Peyer's patch (tissue), 4 donors: ENCODE data around the gene PDZD4. TPM values are rescaled to one million over a fixed set of nuclear protein-coding genes. Genes with fewer than 3 reads are reported as not detected.

Experiments
- DNase-seq, 3 donors: peaks; one replicate each; pipeline ENCODE4 v3.0.0-alpha.2; 2017 to 2019
- H3K27ac ChIP-seq, 4 donors: fragments of 200-600 bp; sonication (generic); one replicate each; pipeline ENCODE4 v1.5.1; 2016 to 2019
- H3K27me3 ChIP-seq, 2 donors: fragments of 200-600 bp; sonication (generic); one replicate each; pipeline ENCODE4 v1.5.1; 2019
- H3K36me3 ChIP-seq, 3 donors: fragments of 200-600 bp; sonication (generic); one replicate each; pipeline ENCODE4 v1.5.1; 2016 to 2019
- H3K4me1 ChIP-seq, 4 donors: fragments of 200-600 bp; sonication (generic); one replicate each; pipeline ENCODE4 v1.5.1; 2016 to 2019
- H3K4me3 ChIP-seq, 4 donors: fragments of 200-600 bp; sonication (generic); 1 replicate in 3 of 4; 2 replicates in 1 of 4; pipeline ENCODE4 v1.5.1; 2016 to 2019; ENCODE audit warnings: mild to moderate bottlenecking in 1 of 4
- H3K9me3 ChIP-seq, 4 donors: fragments of 200-600 bp; sonication (generic); one replicate each; pipeline ENCODE4 v1.5.1; 2016 to 2019; ENCODE audit warnings: mild to moderate bottlenecking in 1 of 4
- POLR2A ChIP-seq, 2 donors: fragments of 450-650 bp; IDR thresholded peaks; one replicate each; pipeline ENCODE4 v1.5.1; 2017; ENCODE audit warnings: antibody characterized with exemption in 2 of 2, mild to moderate bottlenecking in 2 of 2, moderate library complexity in 2 of 2
- total RNA-seq, 4 donors: library from RNA; depleted of rRNA; stranded (reverse); fragments of >200 nt; gene quantifications; one replicate each; pipeline ENCODE4 v1.1.0, GENCODE V29; 2016
- TF ChIP-seq, protein P1 (sequence below), 6 experiments: fragments of 450-650 bp in 4 of 6; fragments of 200-600 bp in 2 of 6; sonication (generic) in 1 of 6; IDR thresholded peaks; one replicate each; pipeline ENCODE4 v1.5.1; 2017 to 2019; ENCODE audit warnings: antibody characterized with exemption in 6 of 6, mild to moderate bottlenecking in 3 of 6, moderate library complexity in 1 of 6

PDZD4 gene
- total RNA-seq, 4 donors from 2014 or later: 1.2 to 8.3 (median 2.4) TPM

DNA sequence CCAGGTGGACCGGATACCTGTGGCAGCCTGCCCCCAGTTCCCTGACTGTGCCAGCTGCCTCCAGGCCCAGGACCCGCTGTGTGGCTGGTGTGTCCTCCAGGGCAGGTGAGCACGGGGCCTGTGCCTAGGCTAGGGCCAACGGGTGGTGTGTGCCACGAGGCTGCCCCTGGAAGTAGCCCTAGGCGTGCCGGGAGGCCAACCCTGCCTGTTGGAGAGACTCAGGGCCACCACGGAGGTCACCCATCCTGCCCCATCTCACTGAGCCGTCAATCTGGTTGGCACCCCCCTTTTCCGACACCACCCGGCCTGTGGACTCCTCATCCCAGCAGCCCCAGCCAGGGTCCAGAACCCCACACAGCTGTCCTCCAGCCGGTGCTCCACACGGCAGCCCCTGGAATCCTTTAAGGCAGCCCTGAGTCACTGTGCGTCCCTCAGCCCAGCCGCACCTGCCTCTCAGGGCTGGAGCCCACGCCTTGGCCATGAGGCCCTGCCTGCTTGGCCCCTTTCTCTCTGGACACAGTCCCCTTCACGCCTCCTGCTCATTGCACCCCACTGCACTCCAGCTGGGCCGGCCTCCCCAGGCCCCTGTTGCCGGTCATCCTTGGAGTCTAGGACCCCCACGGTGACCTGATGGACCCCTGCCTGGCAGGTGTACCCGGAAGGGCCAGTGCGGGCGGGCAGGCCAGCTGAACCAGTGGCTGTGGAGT, 61.0 kb downstream of the PDZD4 start:
- peak in 1 of 3 donors; percentile 28 for DNase-seq
- no peak overlapping the region for H3K4me3 ChIP-seq
- no peaks in the 10 kb centered on the region for H3K9me3 ChIP-seq
- no peaks in the 10 kb centered on the region for H3K27me3 ChIP-seq
- no peaks in the 10 kb centered on the region for H3K36me3 ChIP-seq
- no peak overlapping the region for H3K27ac ChIP-seq
- TF ChIP-seq POLR2A (IDR thresholded peaks at IDR 0.05): no peak
- TF ChIP-seq, protein P1, sequence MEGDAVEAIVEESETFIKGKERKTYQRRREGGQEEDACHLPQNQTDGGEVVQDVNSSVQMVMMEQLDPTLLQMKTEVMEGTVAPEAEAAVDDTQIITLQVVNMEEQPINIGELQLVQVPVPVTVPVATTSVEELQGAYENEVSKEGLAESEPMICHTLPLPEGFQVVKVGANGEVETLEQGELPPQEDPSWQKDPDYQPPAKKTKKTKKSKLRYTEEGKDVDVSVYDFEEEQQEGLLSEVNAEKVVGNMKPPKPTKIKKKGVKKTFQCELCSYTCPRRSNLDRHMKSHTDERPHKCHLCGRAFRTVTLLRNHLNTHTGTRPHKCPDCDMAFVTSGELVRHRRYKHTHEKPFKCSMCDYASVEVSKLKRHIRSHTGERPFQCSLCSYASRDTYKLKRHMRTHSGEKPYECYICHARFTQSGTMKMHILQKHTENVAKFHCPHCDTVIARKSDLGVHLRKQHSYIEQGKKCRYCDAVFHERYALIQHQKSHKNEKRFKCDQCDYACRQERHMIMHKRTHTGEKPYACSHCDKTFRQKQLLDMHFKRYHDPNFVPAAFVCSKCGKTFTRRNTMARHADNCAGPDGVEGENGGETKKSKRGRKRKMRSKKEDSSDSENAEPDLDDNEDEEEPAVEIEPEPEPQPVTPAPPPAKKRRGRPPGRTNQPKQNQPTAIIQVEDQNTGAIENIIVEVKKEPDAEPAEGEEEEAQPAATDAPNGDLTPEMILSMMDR (IDR thresholded peaks at IDR 0.05): no peak
- H3K4me1 ChIP-seq: no peaks in the 10 kb centered on the region

DNA sequence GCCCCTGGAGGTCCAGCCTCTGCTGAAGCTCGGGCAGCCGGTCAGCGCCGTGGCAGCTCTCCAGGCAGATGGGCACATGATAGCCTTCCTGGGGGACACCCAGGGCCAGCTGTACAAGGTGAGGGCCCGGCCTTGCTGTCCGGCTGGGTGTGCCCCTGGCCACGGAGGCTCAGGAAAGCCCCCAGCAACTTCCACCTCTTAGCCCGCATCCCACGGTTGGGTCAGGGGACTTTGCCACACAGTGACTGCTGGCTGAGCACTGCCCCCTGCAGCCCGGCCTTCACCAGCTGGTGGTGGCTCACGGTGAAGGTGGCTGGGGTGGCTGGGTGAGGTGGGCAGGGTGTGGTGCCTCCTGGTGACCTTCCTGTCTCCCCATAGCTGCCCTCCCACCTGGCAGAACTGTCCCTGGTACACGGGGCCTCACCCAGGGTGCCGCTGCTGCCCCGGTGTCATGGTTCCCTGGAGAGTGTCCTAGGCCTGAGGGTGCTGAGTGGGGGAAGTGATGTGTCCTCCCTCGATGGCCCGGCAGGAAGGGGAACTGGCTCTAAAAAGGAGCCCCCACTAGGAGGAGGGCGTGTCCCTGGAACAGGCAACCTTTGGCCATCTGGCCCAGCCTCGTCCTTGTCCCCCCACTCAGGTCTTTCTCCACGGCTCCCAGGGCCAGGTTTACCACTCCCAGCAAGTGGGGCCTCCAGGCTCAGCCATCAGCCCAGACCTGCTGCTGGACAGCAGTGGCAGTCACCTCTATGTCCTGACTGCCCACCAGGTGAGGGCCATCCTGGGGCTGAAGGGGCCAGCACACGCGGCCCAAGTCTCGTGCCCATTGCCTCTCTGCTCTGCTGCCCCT, 61.8 kb downstream of the PDZD4 start:
- Histone ChIP-seq H3K27ac (no peak overlapping the region), H3K4me1 (no peaks in the 10 kb centered on the region), H3K36me3 (no peaks in the 10 kb centered on the region), H3K4me3 (no peak overlapping the region), H3K27me3 (no peaks in the 10 kb centered on the region), H3K9me3 (no peaks in the 10 kb centered on the region)
- TF ChIP-seq, protein P1 (IDR thresholded peaks at IDR 0.05): peak in 2 of 6 experiments; percentile 2 to 7
- TF ChIP-seq POLR2A (IDR thresholded peaks at IDR 0.05): no peak
- peak in 1 of 3 donors; percentile 39 for DNase-seq

DNA sequence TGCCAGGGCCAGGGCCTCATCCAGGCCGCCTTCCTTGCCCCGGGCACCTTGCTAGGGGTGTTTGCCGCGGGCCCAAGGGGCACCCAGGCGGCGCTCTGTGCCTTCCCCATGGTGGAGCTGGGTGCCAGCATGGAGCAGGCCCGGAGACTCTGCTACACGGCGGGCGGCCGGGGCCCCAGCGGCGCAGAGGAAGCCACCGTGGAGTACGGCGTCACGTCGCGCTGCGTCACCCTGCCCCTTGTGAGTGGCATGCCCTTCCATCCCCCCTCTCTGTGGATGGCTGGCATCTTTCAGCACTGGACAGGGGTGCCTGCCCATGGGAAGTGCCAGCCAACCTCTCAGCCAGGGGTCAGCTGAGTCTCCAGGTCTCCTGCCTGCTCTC, 62.7 kb downstream of the PDZD4 start:
- H3K4me1 ChIP-seq: no peaks in the 10 kb centered on the region
- H3K27me3 ChIP-seq: no peaks in the 10 kb centered on the region
- H3K27ac ChIP-seq: no peak overlapping the region
- no peak overlapping the region for H3K4me3 ChIP-seq
- no peak for DNase-seq
- H3K9me3 ChIP-seq: no peaks in the 10 kb centered on the region
- TF ChIP-seq, protein P1 (IDR thresholded peaks at IDR 0.05): no peak
- no peak for TF ChIP-seq POLR2A (IDR thresholded peaks at IDR 0.05)
- H3K36me3 ChIP-seq: no peaks in the 10 kb centered on the region

DNA sequence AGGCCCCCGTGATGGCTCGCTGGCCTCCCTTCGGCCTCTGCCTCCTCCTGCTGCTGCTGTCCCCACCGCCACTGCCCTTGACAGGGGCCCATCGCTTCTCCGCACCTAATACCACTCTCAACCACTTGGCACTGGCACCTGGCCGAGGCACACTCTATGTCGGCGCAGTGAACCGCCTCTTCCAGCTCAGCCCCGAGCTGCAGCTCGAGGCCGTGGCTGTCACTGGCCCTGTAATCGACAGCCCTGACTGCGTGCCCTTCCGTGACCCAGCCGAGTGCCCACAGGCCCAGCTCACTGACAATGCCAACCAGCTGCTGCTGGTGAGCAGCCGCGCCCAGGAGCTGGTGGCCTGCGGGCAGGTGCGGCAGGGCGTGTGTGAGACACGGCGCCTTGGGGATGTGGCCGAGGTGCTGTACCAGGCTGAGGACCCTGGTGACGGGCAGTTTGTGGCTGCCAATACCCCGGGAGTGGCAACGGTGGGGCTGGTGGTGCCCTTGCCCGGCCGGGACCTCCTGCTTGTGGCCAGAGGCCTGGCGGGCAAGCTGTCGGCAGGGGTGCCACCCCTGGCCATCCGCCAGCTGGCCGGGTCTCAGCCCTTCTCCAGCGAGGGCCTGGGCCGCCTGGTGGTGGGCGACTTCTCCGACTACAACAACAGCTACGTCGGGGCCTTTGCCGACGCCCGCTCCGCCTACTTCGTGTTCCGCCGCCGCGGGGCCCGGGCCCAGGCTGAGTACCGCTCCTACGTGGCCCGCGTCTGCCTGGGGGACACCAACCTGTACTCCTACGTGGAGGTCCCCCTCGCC, 63.3 kb downstream of the PDZD4 start:
- TF ChIP-seq POLR2A (IDR thresholded peaks at IDR 0.05): no peak
- TF ChIP-seq, protein P1 (IDR thresholded peaks at IDR 0.05): no peak
- H3K27ac ChIP-seq: no peak overlapping the region
- H3K4me3 ChIP-seq: no peak overlapping the region
- DNase-seq: peak in 1 of 3 donors; percentile 37
- no peaks in the 10 kb centered on the region for H3K4me1 ChIP-seq
- H3K36me3 ChIP-seq: no peaks in the 10 kb centered on the region
- no peaks in the 10 kb centered on the region for H3K27me3 ChIP-seq
- H3K9me3 ChIP-seq: no peaks in the 10 kb centered on the region

DNA sequence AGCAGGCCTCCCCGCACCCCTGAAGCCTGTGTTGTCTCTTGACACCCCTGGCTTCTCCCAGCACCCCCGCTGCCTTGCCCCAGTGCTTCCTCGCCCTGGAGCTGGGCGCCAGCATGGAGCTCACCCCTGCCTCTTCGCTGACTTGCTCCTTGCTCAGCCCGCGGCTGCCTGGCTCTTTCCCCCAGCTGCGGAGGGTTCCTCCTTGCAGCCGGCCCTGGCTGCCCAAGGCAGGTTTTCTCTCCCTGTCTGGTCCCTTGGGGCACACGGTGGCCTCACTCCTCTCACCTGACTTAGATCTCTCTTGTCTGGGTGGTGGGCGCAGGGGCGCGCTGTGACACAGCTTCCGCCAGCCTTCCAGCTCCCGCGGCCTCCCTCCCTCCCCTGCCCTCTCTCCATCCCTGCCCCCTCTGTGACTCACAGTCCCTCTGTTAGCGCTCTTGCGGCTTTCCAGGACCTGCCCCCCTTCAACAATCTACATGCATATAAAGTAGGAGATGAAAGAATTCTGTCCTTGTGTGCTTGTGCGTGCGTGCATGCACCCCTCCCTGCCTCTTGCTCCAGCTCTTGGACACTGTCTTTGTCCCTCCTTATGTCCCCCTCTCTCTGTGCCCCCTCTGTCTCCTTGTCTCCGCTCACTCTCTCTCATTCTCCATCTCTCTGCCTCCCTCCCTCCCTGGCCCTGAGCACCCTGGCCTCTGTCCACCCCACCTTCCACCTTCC, 64.1 kb downstream of the PDZD4 start:
- DNase-seq: peak in 1 of 3 donors; percentile 36
- Histone ChIP-seq H3K27me3 (no peaks in the 10 kb centered on the region), H3K9me3 (no peaks in the 10 kb centered on the region), H3K27ac (peak overlapping the region in 1 of 4 donors; percentile 59), H3K4me3 (no peak overlapping the region), H3K4me1 (no peaks in the 10 kb centered on the region), H3K36me3 (no peaks in the 10 kb centered on the region)
- TF ChIP-seq POLR2A (IDR thresholded peaks at IDR 0.05): no peak
- TF ChIP-seq, protein P1 (IDR thresholded peaks at IDR 0.05): no peak
